GM15510 (cell line): ENCODE data around the gene PKDCC.

Experiments used
- POLR2A ChIP-seq: IDR thresholded peaks from 3 replicates; pipeline ENCODE4 v1.6.1; 2011; ENCODE audit warnings: borderline replicate concordance; ENCODE audit not compliant: insufficient read length; ENCODE audit errors: extremely low read depth

Gene PKDCC

DNA sequence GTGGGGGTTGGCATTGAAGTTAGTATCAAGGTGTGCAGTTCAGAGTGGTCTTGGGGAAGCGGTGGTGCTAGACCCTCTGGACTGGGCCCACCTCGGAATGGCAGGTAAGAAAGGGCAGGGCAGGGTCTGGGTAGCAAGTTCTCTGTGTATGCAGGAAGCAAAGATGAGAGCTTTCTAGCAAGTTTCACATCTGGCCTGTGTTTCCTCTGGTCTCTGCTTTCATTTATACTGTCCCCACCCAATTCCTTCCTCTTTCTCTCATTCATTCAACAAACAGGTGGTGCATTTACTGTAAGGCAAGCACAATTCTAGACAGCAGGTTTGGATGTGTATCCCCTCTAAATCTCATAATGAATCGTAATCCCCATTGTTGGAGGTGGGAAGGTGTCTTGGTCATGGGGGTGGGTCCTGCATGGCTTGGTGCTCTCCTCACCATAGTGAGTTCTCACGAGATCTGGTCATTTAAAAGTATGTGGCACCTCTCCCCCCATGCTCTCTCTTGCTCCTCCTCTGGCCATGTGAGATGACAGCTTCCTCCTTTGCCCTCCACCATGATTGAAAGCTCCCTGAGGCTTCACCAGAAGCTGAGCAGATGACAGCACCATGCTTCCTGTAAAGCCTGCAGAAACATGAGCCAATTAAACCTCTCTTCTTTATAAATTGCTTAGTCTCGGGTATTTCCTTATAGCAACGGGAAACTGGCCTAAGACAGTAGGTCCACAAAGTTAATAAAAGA, 51.8 kb downstream of the PKDCC start:
- TF ChIP-seq POLR2A, result no peak

- no peak for TF ChIP-seq POLR2A
These were observed 52.9 kb downstream of the PKDCC start for GRCh38 chr2:42100683-42101205.

DNA sequence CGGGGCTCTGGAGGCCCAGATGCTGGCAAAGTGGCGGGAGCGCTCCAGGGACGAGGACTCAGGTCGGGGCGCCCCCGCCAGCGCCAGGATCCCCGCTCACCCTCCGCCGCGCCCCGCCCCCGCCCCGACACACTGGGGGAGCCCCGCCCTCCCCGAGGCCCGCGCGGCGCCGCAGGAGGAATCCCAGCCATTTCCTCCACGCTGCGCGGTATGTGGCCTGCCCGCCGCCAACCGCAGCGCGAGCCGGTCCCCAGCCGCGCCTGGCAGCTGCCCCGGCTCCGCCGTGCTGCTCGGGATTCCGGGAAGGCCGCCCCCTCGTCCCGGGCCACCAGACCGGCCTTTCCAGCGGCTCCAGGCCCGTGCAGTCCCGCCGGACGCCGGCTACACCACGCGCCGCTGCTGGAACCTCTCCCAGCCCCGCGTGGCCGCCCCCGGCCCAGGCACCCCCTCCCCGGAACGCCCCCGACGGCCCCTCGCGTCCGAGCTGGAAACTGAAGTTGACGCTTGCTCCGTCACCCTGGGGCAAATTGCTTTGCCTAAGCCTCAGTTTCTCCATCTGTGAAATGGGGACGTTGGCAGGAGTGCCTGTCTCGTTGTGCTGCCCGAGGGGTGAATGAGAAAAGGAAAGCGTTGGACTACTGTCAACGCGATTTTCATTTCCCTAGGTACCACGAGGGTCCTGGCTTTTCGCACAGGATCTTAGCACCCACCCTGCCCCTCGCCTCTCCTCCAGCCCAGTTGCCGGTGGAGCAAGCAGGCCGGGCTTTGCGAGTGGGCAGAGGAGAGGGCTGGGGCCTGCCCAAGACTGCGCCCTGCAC, 53.6 kb downstream of the PKDCC start:
- TF ChIP-seq POLR2A, result peak; percentile 29

GRCh38 chr2:42102024-42102590, 54.3 kb downstream of the PKDCC start:
- TF ChIP-seq POLR2A, result peak; percentile 24

DNA sequence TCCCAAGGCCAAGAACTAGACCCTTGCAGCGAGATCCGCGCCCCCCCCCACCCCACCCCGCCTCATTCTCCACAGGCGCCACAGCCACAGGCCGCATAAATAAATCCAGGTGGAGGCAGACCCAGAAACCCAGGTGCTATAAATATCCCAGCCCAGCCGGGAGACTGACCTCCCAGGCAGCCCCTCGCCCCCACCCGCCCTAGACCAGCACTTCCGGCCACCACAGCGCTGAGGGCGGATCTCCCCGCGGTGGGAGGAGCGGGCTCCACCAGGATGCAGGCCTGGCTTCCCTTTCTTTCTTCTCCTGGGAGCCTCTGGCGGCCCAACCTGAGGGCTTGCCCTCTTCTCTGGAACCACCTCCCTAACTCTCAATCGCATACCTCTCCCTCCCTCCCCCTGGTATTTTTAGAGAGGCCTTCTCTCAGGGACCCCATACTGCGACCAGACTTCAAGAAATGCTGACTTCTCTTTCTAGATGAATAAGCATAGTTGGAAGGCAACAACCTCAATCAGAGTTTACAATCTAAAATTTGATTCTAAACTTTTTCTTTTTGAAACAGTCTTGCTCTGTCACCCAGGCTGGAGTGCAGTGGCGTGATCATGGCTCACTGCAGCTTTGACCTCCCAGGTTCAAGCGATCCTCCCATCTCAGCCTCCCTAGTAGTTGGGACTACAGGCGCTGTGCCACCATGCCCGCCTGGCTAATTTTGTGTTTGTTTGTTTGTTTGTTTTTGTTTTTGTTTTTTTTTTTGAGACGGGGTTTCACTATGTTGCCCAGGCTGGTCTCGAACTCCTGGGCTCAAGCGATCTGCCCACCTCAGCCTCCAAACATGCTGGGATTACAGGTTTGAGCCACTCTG, 55.0 kb downstream of the PKDCC start:
- TF ChIP-seq POLR2A, result no peak

GRCh38 chr2:42103829-42104228, 56.0 kb downstream of the PKDCC start:
- TF ChIP-seq POLR2A, result no peak

DNA sequence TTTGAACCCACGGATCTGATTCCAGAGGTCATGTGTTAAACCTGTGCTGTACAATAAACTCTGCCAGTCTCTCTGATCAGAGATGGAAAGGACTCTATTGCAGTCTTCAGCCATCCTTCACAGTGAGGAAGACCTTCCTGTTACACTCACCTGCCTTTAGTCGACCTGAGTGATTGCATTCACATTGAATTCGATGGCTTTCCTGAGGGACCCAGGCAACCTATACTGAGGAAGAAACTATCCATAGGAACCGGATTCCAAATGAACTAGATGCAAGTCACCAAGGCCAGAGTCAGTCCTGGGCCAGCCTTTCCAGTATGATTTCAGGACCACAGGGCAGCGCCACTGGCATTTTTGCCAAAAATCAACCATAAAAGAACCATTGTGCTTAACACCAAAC, 56.8 kb downstream of the PKDCC start:
- no peak for TF ChIP-seq POLR2A

GRCh38 chr2:42105330-42106256, 57.8 kb downstream of the PKDCC start:
- TF ChIP-seq POLR2A, result no peak

DNA sequence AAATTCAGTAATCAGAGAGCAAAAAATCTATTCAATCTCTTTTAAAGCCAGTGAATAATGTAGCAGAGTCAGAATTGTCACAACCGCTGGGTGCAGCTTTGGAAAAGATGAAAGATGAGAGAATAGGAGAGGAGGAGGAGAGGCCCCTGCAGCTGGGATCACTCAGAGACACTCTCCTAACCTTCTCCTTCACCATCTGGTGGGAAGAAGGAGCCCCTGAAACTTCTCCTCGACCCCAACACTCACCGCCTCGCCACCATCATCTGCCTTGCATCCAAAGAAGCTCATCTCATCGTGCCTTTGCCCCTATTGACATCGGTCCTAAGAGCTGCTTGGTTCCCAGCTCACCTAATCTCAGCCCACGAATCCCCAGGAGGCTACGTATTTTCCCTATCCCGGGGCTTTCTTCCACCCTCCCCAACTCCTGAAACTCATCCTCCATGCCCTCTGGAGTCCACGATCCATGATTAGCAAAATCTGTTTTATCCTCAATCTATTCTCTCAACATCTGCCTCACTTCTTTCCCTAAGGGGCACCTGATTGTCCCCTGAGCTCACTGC, 58.5 kb downstream of the PKDCC start:
- no peak for TF ChIP-seq POLR2A

- no peak for TF ChIP-seq POLR2A
These were observed 59.6 kb downstream of the PKDCC start for GRCh38 chr2:42107249-42108042.
